ENCODE data around the gene CSF1.
"Not testable (repeated sequence)": the region's sequence is repeated elsewhere in the genome, so short reads cannot be mapped to it uniquely, and the experiment has no call there.

Gene CSF1

DNA sequence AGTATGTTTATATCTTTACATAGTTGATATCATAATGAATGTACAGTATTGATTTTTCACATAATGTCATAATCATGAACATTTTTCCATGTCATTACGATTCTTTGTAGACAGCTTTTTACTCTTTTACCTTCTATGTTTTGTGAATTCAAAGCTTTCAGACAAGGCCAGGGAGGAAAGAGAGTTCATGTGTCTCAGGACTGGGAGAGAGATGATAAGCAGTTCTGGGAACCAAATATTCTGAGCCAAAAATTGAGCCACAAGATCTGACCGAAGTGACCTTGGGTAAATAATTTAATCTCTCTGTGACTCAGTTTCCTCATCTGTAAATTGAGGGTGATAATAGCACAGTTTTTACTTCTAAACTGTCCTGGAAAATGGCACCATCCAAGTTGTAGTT is 31.8 kb downstream of the CSF1 start:
- DNase-seq: no peak

DNA sequence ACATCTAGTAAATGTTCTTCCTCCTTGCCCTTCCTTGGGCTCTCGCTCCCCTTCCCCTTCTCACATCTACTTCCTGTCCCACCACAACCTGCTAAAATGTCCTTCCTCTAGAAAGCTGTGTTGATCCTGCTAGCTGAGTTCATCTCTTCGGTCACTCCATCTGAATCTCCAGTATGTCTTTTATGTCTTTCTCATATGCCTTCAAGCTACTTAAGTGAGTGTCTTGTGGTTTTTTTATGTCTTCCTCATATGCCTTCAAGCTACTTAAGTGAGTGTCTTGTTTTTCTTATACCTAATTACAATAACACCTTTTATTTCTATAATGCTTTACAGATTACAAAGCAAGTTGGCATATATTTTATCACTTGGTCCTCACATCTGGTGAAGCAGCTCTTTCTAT is 33.9 kb downstream of the CSF1 start:
- no peak for DNase-seq

DNA sequence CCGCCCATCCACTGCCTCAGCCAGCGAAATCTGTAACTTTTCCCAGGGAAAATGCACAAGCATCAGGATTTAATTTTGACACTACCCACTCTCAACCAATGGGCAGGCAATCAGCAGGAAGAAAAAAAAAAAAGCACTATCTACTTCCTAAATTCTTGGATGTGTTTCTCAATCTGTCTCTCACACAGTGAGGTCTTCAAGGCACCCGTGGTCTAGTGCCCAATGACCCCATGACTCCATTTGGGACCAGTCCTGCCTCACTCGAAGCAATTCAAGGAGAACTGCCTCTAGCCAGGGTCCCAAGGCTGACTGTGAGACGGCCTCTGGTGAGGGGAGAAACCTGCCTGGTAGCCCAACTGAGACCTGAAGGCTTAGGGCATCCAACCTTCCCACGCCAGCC is 35.9 kb downstream of the CSF1 start:
- no peak for DNase-seq

DNA sequence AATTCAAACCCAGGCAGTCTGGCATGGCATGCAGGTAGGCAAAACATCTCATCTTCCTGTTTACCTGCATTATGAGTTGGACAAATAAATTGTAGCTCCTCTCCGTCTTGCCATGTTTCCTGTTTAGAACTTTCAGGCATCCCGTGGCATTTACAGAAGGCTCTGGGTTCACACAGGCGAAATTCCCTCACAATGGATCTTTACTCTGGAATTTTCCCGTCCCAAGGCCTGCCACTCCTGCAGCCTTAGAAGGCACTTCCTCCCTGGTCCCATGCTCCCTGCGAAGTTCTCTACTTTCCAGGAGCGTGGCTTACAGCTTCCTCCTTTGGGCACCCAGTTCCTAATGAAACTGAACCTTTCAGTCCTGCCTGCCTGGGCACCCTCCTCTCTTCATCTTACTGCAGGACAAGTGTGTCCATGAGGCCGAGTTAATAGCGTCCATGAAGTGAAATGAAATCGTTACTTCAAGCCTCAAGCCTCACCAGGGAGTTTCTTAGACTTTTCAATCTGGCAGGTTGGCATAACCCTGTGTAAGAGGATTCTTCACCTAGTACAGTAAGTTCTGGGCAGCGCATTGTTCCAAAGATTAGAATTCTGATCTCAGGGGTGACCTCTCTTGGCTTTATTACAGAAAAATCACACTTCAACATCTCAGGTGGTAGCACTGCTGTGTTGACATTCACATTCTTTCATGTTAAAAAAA is 37.1 kb downstream of the CSF1 start:
- no peak for DNase-seq

DNA sequence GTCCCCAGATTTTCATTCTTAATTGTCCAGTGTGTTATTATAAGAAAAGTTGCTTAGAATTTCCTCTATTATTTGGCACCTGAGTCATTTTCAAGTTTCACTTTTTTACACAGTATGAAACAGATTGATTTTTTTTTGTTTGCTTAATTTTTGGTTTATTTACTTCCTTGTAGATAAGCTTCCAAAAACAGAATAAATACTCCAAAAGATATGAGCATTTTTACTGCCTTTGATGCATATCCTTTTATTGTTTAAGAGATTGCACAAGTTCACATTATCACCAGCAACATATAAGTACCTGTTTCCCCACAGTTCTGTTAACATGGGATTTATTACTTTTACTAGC is 37.6 kb downstream of the CSF1 start:
- DNase-seq: no peak

DNA sequence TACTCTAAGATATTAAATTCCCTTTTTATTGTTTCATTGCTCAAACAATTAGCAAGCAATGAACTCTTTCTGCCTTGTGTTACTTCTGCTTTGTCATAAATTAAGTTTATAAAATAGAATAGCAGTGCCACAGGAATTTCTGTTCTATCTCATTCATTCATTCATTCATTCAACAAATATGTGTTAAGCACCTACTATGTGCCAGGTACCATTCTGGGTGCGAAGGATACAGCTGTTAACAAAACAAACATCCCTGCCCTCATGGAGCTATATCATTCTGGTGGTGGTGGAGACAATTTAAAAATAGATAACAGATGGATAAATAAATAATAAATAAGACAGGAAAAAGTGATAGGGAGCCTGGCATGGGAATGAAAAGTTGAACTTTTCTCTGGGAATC is 39.4 kb downstream of the CSF1 start:
- no peak for DNase-seq

DNA sequence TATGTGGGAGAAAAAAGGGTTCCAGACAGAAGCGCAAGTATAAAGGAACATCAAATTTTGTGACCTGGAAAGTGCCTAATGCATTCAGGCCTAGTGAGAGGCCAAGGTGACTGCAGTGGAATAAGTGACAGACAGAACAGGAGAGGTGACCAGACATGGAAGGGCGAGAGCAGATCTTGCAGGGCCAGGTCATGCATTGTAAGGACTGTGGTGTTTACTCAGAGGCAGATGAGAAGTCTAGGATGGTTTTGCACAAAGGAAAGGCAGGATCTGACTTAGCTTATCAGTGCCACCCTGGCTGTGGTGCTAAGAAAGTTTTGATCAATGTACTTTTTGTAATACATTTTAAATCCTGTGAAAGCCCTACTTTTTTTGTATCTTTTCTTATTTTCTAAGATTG is 39.9 kb downstream of the CSF1 start:
- no peak for DNase-seq

DNA sequence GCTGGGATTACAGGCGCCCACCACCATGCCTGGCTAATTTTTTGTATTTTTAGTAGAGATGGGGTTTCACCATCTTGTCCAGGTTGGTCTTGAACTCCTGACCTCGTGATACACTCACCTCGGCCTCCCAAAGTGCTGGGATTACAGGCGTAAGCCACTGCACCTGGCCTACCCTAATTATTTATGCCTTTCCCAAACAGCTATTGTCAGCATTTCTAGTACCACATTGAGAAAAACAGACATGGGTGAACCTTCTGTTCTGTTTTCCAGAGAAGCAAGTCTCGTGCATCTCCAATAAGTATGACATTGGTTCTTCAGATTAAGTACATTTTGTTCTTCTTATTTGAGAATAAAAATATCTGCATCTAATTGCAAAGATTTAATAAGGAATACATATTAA is 40.9 kb downstream of the CSF1 start:
- not testable (repeated sequence) for DNase-seq

DNA sequence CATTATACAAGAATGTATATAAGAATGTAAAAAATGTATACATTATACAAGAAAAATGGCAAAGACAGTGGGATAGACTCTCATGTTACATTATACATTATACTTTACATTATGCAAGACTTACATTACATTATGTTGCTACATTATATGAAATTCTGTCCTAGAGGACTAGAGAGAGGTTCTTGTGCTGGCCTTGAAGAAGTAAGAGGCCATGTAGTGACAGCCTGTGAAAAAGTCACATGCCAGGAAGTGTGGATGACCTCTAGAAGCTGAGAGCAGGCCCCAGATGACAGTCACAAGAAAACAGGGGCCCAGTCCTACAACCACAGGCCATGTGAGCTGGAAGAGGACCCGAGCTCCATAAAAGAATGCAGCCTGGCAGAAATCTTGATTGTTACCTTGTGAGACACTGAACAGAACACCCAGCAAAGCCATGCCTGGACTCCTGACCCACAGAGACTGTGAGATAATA is 43.4 kb downstream of the CSF1 start:
- no peak for DNase-seq

DNA sequence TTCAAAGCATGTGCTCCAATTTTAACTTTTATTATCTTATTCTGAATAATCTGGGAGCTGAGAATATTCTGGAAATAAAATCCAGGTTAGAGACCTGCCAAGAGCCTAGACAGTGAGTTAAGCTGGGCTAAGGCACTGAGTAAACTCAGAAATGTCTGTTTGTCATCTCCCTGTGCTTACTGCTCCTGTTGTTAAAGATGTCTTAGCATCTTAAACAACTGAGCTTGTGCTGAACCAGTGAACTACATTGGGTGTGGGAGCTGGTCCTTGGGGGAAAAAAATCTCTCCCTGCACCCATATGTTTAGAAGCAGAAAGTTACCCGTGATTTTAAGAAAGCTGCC is 49.0 kb downstream of the CSF1 start:
- no peak for DNase-seq

DNA sequence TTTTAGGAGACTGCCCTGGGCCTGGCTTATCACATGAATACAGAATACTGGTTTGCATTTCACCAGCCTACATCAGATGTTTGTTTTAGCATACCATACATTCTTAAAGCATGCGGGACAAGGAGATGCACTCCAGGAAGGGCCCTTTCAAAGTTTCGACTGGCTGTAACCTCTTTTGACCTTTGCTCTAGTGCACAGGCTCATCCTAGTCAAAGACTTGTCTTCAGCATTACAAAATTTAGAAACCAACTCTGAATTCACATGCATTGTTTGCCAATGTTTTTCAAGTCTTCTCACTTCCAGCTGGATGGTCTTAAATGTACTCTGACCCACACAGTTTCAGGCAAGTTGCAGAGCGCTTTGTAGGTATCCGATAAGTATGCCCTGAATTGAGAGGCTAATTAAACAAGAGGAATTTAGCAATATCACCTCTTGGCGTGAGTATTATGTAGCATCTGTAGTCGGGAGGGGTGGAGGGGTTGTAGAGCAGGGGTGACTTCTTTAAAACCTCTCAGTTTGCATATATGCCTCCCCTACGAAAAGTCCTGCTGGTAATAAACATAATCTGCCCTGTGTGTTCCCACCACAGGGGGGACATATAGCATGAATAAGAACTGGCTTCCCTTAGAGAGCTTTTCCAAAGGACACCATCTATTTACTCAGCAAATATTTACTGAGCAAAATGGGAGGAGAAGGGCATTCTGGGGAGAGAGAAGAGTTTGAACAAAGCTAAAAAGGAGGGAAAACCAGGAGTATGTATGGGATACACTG is 49.5 kb downstream of the CSF1 start:
- peak; percentile 56 for DNase-seq

DNA sequence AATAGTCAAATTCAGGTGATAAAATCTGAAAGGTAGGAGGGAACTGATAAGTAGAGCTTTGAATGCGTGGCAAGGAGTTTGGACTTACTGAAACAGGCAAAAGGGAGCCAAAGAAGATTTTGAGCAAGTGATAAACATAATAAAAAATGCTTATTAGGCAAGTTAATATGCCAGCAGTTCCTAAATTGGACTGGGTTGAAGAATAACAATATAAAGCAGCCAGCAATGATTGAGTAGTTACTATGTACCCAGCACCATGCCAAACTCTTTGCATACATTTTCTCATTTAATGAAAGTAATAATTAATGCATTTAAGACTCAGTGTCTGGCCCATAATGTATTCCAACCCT is 50.1 kb downstream of the CSF1 start:
- no peak for DNase-seq

DNA sequence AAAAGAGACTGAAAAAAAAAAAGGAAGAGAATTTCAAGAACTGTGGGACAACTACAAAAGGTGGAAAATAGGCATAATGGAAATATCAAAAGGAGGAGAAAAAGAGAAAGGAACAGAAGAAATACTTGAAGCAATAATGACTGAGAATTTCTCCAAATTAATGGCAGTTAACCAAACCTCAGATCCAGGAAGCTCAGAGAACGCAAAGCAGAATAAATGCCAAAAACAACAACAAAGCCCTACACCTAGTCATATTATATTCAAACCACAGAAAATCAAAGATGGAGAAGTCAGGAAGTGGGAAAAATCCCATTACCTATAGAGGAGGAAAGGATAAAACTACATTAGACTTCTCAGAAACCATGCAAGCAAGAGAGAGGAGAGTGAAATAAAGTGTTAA is 53.2 kb downstream of the CSF1 start:
- no peak for DNase-seq

DNA sequence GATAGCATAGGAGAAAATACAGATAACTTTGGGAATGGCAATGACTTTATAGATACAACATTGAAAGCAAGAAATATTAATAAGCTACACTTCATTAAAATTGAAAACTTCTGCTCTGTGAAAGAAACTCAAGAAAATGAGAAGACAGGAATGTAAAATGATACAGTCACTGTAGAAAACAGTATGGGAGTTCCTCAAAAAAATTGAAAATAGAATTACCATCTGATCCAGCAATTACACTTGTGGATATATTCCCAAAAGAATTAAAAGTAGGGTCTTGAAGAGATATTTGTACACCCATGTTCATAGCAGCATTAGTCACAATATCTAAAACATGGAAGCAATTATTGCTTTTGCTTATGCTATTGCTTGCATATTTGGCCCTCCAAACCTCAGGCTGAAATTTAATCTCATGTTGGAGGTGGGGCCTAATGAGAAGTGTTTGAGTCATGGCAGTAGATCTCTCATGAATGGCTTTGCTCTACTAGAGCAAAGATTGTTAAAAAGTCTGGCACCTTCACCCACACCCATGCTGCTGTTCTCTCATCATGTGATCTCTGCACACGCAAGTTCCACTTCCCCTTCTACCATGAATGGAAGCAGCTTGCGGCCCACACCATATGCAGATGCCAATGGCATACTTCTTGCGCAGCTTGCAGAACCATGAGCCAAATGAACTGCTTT is 58.6 kb downstream of the CSF1 start:
- DNase-seq: no peak

DNA sequence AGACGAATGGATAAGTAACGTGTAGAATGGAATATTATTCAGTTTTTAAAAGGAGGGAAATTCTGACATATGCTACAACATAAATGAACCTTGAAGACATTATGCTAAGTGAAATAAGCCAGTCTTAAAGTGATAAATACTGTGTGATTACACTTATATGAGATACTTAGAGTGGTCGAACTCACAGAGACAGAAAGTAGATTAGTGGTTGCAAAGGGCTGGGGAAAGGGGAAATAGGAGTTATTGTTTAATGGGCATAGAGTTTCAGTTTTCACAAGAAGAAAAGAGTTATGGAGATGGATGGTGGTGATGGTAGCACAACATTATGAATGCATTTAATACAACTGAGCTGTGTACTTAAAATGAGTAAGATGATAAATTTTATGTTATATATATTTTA is 59.3 kb downstream of the CSF1 start:
- no peak for DNase-seq

DNA sequence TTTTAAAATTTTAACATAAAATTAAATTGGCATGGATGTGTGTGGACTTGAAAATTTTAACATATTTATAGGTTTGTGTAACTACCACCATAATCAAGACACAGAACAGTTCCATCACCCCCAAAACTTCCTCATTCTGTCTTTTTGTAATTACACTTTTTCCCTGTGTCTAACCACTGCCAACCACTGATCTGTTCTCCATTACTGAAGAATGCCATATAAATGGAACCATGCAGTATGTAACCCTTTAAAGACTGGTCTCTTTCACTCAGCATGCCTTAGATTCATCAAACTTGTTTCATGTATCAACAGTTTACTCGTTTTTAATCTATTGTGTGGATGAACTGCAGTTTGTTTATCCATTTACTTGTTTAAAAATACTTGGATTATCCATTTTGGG is 60.9 kb downstream of the CSF1 start:
- no peak for DNase-seq

DNA sequence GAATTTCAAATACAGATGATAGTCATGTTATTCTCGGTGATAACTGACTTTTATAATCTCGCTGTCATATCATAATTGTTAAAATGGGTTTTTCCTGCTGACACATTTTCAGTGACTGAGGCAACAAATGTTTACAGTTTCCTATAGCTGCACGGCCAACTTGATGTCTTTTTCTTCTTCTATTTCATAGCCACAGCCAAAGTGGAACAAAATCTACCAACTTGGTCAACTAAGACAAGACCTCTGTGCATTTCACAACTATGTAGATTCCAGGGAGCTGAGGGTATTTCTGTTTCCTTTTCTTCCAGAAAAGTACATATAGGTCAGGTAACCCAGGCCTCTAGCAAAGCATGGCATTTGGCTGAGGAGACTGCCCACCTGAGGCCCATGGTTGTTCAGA is 63.5 kb downstream of the CSF1 start:
- no peak for DNase-seq

DNA sequence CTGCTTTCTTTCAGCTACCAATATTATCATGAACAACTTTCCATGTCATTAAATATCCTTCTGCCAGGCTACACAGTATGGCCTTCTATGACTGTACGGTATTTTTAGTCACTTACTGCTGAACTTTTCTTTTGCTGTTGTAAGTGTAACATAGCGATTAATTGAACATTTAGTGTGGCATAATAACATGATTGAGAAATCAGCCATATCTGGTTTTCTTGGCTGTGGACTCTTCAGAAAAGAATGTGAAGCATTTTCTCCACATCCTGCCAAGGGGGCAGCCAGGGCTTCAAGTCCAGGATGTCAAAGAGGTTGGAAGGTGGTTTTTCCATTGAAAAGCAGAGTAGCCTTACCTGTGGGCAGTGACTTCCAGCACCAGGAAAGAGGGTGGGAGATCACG is 65.1 kb downstream of the CSF1 start:
- no peak for DNase-seq

DNA sequence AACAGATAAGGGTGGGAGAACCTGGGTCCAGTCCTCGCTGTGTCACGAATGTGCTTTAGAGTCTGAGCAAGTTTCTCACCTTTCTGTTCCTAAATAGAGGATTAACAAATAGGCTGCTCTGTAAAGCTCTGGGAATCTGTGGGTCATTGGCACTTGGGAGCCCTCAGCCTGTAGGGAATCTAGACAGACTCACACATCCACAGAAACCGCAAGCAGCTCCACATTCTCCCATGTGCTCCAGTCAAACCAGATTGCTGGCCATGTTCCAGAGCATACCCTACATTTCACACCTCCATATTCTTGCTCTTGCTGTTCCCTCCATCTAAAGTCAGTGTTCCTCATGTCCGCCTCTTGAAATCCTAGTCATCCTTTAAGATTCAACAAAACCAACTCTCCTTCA is 66.1 kb downstream of the CSF1 start:
- DNase-seq: no peak

DNA sequence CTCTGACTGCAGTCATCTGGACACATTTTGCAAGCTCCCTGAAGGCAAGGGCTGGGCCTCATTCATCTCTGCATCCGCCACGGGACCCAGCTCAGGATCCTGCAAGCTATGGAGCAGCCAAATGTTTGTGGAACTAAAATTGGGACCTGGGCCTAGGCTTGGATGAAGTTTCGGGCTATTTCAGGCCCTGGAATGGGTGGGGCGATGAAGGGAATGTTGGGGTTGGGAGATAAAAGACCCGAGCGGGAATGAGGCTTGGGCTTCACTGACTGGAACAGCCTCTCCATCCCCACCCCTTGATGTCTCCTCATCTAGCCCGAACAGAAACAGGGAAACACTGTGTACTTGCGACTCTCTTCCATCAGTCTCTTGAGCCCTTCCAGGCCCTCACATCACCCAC is 66.6 kb downstream of the CSF1 start:
- no peak for DNase-seq

DNA sequence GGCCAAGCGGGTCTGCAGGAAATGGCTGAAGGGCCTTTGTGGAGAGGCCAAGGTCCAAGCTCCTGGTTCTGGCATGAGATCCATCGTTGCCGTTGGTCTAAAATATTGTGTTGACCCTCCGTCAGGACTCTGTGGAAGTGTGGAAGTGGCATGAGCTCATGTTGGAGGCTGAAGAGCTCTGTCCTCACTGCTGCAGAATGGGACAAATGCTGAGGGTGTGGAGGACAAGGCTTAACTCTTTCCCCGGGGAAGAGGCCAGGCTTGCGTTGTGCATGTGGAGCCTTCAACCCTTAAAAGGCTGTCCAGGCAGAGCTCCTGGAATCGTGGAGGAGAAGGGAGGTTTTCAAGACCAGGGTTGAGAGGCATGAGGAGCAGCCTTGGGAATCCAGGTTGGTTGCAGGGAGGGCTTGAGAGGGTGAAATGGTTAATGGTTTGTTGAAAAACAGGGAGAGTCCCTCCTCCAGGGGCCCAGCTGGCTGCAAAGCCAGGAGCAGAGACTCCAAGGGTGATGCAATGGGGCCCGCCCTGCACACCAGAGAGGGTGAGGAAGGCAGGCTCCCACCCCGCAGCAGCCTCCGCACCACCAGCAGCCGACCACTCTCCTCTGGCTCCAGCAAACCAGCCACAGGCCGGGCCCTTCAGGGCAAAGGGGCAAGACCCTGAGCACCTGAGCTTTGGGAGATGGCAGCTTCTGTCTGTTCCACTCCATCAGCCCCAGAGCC is 67.2 kb downstream of the CSF1 start:
- DNase-seq: no peak

DNA sequence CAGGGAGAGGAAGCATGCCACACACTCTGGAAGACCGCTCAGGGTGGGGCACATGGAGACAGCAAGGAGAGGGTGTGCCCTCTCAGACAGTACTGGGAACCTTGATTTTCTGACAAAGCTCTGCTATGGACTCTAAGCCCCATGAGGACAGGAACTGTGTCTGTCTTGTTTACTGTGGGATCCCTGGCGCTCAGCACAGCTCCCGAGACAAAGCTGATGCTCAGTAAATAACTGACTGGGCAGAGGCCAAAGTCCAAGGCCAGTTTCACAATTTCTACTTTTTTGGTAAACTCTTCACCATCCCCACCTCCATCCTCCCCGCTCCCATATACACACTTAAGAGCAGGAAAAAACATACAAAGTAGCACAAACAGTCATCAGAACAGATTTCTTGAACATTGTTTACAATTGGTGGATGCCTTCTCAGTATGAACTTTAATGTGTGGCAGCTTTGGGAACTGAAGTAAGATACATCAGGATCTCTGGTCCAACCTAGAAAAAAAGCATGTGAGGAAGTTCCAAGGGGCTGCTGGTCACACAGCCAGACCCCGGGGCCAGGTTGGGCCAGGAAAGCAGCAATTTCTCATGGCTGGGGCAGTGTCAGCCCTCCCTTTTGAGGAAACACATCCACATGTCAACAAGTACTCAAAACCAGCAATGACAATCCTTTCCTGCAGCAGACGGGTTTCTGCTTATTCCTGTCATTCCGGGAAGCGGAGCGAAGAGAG is 68.3 kb downstream of the CSF1 start:
- no peak for DNase-seq

DNA sequence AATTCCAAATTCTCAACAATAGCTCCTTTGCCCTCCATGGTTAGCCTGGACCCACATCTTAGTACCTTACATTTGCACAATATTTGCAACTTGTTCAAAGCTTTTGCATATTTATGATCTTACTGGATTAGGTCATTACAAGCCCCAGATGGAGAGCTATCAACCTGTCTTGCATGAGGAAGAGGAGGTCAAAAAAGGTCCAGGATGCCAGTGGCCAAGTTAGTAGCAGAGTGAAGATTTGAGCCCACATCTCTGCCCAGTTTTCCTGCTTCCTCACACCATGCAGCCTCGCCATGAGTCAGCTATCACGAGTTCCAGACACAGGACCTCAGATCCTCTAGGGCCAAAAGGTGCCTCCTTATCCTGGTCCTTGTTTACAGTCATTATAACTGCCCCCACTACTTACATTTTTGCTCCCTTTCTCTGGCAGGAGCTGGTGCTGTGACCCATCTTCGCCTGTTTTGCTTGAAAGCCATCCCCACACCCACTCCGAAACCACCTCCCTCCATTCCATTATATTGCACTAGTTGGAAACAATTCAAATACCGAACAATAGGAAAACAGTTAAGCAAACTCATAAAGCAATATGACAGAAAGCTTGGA is 68.9 kb downstream of the CSF1 start:
- DNase-seq: no peak
